Stimulated activated CD8-positive, alpha-beta memory T cell treated with anti-CD3 and anti-CD28 coated beads, Interleukin-15, amount 100 ng/mL, for 4 hours (primary cell): Measurements from ENCODE around the gene WASF3.
"Not testable (repeated sequence)": the region's sequence is repeated elsewhere in the genome, so short reads cannot be mapped to it uniquely, and the experiment has no call there.

Source experiments
- DNase-seq, 2 donors: peaks; one replicate each; pipeline ENCODE4 v3.0.0-alpha.2; 2020; ENCODE audit warnings: low read depth in 2 of 2

Gene WASF3

DNA sequence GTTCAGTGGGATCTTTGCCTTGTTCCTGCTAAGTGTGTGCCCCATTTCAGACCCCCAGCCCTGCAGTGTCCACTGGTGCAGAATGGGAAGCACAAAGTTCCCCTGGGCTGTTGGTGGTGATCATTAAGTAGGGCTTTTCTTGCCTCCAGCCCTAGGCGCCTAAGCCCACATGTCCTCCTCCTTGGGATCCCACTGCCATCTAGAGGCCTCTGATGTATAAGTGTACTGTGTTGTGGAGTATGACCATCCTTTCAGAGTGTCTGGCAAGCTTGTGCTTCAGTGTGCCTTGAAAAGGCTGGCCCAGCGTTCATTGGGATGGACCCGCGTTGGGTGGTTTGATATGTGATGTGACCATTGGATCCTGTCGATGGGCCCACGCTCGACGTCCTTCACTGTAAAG is 71.2 kb downstream of the WASF3 start:
- no peak for DNase-seq

GRCh38 chr13:26629260-26629825 is 71.9 kb downstream of the WASF3 start:
- DNase-seq: no peak

DNA sequence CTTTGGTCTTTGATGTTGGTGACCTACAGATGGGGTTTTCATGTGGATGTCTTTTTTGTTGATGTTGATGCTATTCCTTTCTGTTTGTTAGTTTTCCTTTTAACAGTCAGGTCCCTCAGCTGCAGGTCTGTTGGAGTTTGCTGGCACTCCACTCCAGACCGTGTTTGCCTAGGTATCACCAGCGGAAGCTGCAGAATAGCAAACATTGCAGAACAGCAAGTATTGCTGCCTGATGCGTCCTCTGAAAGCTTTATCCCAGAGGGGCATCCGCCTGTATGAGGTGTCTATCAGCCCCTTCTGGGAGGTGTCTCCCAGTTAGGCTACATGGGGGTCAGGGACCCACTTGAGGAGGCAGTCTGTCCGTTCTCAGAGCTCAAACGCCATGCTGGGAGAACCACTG is 78.2 kb downstream of the WASF3 start:
- not testable (repeated sequence) for DNase-seq

- DNase-seq: not testable (repeated sequence)
Measured at GRCh38 chr13:26636073-26636472, 78.6 kb downstream of the WASF3 start.

DNA sequence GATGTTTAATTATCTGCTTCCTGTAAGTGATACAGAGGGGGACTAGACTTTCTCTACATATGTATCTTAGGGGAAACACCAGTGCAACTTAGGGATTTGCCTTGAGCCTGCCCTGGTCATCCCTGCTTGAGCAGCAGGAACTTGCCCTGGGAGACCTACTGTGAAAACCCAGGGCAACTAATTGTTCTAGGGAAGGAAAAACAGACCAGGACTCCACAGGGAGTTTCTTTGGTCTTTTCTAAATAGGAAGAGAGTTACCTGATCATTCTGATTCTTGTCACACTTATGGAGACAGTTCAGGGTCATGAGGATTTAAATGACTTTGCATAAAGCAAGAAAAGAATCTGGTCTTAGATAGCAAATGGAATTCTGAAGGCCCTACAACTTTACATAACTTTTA is 89.1 kb downstream of the WASF3 start:
- DNase-seq: no peak

DNA sequence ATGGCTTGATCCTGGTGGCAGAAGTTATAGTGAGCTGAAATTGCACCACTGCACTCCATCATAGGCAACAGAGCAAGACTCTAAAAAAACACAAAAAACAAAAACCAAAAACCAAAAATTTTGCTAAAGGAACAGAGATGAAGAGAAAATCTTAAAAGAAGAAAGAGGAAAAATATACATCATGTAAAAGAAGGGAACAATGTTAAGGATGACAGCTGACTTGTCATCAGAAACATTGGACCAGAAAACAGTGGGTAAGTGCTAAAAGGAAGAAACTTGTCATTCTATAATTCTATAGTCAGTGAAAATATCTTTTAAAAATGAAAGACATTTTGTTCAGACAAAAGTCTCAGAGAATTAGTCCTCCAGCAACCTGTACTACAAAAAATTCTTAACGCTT is 93.8 kb downstream of the WASF3 start:
- DNase-seq: no peak

- no peak for DNase-seq
Measured at GRCh38 chr13:26653310-26653709, 95.8 kb downstream of the WASF3 start.

GRCh38 chr13:26653842-26654241 is 96.4 kb downstream of the WASF3 start:
- DNase-seq: no peak

DNA sequence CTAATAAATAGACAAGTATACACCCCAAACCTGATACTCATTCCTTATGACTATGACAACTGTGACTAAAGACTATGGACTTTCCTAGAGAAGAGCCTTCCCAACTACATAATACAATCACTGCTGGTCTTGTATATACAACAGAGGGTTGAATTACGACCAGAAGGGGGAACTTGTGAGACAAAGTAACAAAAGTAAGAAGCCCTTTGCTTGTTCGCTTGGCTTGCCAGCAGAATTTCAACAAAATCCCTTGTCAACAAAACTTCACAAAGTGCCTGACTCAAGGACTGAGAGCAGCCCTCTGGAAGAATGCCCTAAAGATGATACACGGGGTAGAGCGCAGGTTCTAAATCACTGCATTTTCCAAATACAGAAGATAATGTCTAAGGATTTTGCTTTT is 99.4 kb downstream of the WASF3 start:
- no peak for DNase-seq

GRCh38 chr13:26658448-26659385 is 101.2 kb downstream of the WASF3 start:
- no peak for DNase-seq

DNA sequence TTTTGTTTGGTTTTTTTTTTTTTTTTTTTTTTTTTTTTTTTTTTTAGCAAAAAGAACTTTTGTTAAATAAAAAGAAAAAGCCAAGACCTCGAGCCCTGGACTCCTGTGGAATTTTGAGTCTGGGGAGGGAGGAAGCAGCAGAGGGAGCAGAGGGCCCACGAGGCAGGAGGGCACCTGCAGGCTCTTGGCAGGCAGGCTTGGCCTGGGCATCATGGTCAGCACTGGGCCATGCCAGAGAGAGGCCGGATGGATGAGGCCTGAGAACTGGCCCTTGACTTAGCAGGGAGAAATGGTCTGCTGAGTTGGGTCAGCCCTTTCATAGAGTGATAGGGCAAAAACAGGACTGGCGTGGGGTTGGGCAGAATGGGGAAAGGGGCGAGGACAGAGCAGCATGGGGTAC is 102.7 kb downstream of the WASF3 start:
- DNase-seq: no peak

DNA sequence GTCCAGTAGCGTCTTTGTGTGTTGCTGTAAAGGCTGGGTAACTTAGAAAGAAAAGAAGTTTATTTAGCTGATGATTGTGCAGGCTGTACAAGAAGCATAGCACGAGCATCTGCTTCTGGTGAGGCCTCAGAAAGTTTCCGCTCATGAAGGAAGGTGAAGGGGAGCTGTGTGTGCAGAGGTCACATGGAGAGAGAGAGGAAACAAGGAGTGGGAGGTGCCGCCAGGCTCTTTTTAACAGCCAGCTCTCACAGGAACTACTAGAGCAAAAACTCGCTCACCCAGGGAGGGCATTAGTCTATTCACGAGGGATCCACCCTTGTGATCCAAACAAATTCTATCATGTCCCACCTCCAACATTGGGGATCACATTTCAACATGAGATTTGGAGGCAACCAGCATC is 103.3 kb downstream of the WASF3 start:
- DNase-seq: no peak

DNA sequence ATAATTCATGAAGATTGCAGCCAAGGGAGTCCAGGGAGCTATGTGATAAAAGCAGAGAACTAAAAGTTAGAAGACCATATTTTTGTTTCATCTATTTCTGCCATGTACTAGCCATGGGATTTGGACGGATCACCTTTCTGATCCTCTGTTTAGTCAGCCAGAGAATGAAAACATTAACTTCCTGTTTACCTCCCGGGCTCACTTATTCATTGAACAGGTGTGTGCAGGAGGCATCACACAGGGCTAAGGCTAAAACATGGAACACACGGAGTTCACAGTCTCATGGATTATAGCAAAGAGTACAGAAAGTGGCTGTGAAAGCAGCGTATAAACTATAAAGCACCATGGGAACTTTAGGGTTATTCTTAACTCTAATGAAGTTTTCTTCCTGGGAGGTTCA is 106.3 kb downstream of the WASF3 start:
- DNase-seq: no peak

- DNase-seq: no peak
Measured at GRCh38 chr13:26664286-26664685, 106.8 kb downstream of the WASF3 start.

DNA sequence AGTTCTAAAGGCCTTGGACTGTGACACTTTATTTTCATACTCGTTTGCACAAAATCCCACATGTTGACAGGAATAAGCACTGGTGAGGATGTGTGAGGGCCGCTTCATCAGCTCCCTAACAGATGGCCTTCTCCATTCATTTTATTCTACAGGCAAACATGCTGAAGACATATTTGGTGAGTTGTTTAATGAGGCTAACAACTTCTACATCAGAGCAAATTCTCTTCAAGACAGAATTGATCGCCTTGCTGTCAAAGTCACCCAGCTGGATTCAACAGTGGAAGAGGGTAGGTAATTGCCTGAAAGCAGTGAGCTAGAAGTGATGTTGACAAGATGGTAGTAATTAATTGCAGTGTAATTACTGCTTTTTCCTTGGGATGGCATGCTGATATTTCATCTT is 107.4 kb downstream of the WASF3 start:
- DNase-seq: no peak

DNA sequence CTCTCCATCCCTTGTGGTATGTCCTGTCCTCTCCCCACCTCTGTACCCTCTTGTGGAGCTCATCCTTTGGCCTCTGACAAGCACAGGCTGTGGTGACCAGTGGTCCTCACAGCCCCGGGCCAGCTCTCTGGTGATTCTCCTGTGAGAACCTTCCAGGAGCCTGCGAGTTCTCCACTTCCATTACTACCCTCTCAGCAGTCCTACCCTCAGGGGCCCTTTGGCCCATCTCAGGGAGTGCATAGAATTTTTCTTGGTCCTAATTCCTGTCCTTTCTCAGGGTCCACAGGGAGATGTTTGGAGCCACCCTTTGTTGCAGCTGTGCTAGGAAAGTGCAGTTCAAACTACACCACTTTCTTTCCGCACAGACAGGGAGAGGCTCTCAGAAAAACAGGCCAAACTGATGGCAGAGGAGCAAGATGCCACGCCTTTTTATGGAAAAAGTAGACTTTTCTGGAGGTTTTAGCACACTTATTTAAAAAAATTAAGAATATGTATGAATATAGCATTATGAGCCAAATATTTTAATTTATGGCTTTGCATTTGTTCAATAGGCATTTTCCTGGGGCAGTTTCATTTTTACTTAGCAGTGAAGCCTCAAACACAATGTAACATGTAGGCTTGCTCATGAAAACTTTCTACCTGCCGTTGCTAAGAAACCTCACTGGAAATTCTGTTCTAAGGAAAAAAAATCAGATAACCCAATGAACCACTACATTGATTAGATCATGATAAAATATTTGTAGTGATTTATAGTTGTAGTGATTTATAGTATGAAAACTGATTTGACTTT is 111.1 kb downstream of the WASF3 start:
- DNase-seq: no peak

GRCh38 chr13:26673890-26674289 is 116.4 kb downstream of the WASF3 start:
- DNase-seq: no peak

DNA sequence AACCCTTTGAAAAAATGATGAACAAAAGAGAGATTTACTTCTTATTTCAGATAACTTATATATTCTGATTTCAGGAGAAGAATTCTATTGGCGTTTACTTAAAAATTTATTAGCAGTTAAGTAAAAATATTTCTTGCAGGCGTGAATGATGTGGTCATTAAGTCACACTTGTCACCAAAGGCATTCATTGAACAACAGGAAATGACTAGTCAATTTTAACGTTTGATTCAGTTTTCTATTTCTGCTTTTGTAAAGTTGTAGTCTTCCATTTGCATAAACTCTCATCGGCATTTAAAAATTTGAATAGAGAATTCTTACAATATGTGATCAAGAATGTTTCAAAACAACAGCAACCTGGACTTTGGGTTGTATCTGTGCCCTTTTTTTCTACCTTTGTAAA is 119.7 kb downstream of the WASF3 start:
- DNase-seq: no peak

DNA sequence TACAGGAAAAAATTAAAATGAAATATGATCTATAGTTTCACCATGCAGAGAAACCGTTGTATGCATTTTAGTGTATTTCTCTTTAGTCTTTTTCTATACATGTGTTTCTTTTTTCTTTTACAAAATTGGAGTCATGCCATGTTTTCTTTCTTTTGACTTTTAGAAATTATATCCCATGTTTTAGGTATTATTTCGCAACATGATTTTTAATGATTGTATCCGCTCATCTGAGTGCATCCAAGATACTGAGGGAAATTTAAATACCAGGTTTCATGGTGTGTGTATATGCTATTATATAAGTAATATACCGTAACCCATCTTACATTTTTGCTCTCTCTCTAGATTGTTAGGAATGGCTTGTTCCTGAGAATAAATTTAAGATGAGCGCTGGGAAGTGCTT is 120.8 kb downstream of the WASF3 start:
- no peak for DNase-seq

DNA sequence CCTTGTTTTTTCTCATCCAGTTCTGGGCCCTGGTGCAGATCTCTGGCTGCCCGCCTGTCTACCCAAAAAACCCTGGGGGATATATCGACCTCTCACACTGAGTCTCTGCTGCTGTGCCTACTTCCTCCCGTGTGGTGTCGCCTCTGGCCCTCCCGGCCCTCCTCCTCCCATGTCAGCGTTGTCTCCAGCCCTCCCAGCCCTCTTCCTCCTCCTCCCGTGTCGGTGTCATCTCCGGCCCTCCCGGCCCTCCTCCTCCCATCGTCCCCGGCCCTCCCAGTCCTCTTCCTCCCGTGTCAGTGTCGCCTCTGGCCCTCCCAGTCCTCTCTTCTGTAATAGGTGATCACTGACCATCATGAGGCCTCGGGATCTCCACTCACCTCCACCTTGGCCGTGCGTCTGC is 121.3 kb downstream of the WASF3 start:
- DNase-seq: no peak

GRCh38 chr13:26679411-26680122 is 122.1 kb downstream of the WASF3 start:
- no peak for DNase-seq

DNA sequence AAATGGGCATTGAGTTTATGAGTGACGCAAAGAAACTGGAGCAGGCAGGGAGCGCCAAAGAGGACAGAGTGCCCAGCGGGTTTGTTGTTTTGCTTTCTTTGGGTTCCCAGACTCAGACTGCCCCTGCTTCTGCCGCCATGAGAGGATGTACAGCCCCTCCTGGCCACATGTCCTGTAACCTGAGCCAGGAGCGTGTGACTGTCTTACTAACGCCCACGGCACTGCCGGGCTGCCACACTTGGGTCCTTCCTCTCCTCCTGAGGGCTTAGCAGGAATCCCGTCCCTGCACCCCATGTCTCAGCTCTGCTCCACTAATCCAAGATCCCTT is 122.6 kb downstream of the WASF3 start:
- DNase-seq: no peak
